ENCODE data around the gene DNAH6. TPM values are rescaled to one million over a fixed set of nuclear protein-coding genes. Genes with fewer than 3 reads are reported as not detected.
A peak's percentile ranks its signal among the peaks of the same experiment; 100 is the strongest.

Gene DNAH6
- total RNA-seq, 2 donors from 2014 or later = 0.85 TPM; not detected in 1

GRCh38 chr2:84628486-84628885, 112.2 kb downstream of the DNAH6 start:
- Histone ChIP-seq H3K27ac (no peak overlapping the region), H3K27me3 (replicated peaks; ENCODE audit: insufficient read depth) (no peaks in the 10 kb centered on the region), H3K9me3 (no peaks in the 10 kb centered on the region), H3K4me1 (ENCODE audit: control insufficient read depth in 1 of 2, low read depth in 2 of 2) (no peaks in the 10 kb centered on the region), H3K36me3 (no peaks in the 10 kb centered on the region), H3K4me3 (no peak overlapping the region)
- TF ChIP-seq CTCF (IDR thresholded peaks at IDR 0.05) = no peak
- ATAC-seq (ENCODE audit: insufficient number of reproducible peaks, low FRiP score, low read depth) = no peak
- DNase-seq (ENCODE audit: low spot score) = no peak

- H3K36me3 ChIP-seq = no peaks in the 10 kb centered on the region
- ATAC-seq (ENCODE audit: insufficient number of reproducible peaks, low FRiP score, low read depth) (no peak), DNase-seq (ENCODE audit: low spot score) (no peak)
- no peak overlapping the region for H3K27ac ChIP-seq
- no peak for TF ChIP-seq CTCF (IDR thresholded peaks at IDR 0.05)
- no peaks in the 10 kb centered on the region for H3K4me1 ChIP-seq (ENCODE audit: control insufficient read depth in 1 of 2, low read depth in 2 of 2)
- H3K9me3 ChIP-seq = no peaks in the 10 kb centered on the region
- no peak overlapping the region for H3K4me3 ChIP-seq
- H3K27me3 ChIP-seq (replicated peaks; ENCODE audit: insufficient read depth) = no peaks in the 10 kb centered on the region
Measured at GRCh38 chr2:84629550-84629949, 113.3 kb downstream of the DNAH6 start.

- H3K9me3 ChIP-seq = no peaks in the 10 kb centered on the region
- no peak for DNase-seq (ENCODE audit: low spot score)
- ATAC-seq (ENCODE audit: insufficient number of reproducible peaks, low FRiP score, low read depth) = no peak
- no peak overlapping the region for H3K27ac ChIP-seq
- H3K27me3 ChIP-seq (replicated peaks; ENCODE audit: insufficient read depth) = no peaks in the 10 kb centered on the region
- peak; percentile 15 for TF ChIP-seq CTCF (IDR thresholded peaks at IDR 0.05)
- H3K36me3 ChIP-seq = no peaks in the 10 kb centered on the region
- H3K4me1 ChIP-seq (ENCODE audit: control insufficient read depth in 1 of 2, low read depth in 2 of 2) = no peaks in the 10 kb centered on the region
- no peak overlapping the region for H3K4me3 ChIP-seq
Measured at GRCh38 chr2:84631047-84631446, 114.7 kb downstream of the DNAH6 start.

GRCh38 chr2:84631985-84632384, 115.7 kb downstream of the DNAH6 start:
- H3K36me3 ChIP-seq = no peaks in the 10 kb centered on the region
- TF ChIP-seq CTCF (IDR thresholded peaks at IDR 0.05) = no peak
- no peak overlapping the region for H3K4me3 ChIP-seq
- H3K9me3 ChIP-seq = no peaks in the 10 kb centered on the region
- no peaks in the 10 kb centered on the region for H3K27me3 ChIP-seq (replicated peaks; ENCODE audit: insufficient read depth)
- H3K27ac ChIP-seq = no peak overlapping the region
- ATAC-seq (ENCODE audit: insufficient number of reproducible peaks, low FRiP score, low read depth) (no peak), DNase-seq (ENCODE audit: low spot score) (no peak)
- no peaks in the 10 kb centered on the region for H3K4me1 ChIP-seq (ENCODE audit: control insufficient read depth in 1 of 2, low read depth in 2 of 2)

- DNase-seq (ENCODE audit: low spot score) (no peak), ATAC-seq (ENCODE audit: insufficient number of reproducible peaks, low FRiP score, low read depth) (no peak)
- Histone ChIP-seq H3K36me3 (no peaks in the 10 kb centered on the region), H3K9me3 (no peaks in the 10 kb centered on the region), H3K27ac (no peak overlapping the region), H3K27me3 (replicated peaks; ENCODE audit: insufficient read depth) (no peaks in the 10 kb centered on the region), H3K4me1 (ENCODE audit: control insufficient read depth in 1 of 2, low read depth in 2 of 2) (no peaks in the 10 kb centered on the region), H3K4me3 (no peak overlapping the region)
- TF ChIP-seq CTCF (IDR thresholded peaks at IDR 0.05) = no peak
Measured at GRCh38 chr2:84636080-84636971, 120.0 kb downstream of the DNAH6 start.

Measured in thoracic aorta (tissue), 2 donors.